ENCODE data around the gene PLXNA4. TPM values are rescaled to one million over a fixed set of nuclear protein-coding genes. Genes with fewer than 3 reads are reported as not detected.

The PLXNA4 gene
- total RNA-seq, 4 donors from 2014 or later, result 0.31 to 0.66 (median 0.43) TPM

GRCh38 chr7:132383962-132384361 is 192.3 kb downstream of the PLXNA4 start:
- ATAC-seq (no peak), DNase-seq (no peak)
- in situ Hi-C loops (cut with MboI; ENCODE audit: low sequenced_read_pairs in 4 of 4), result no loop called here
- TF ChIP-seq POLR2A (IDR thresholded peaks at IDR 0.05) (no peak), CTCF (IDR thresholded peaks at IDR 0.05 in 4 of 5, conservative IDR thresholded peaks at IDR 0.05 in 1 of 5) (no peak)
- no peak overlapping the region for H3K27ac ChIP-seq
- peaks cover 0 to 3% (median 0%) of the 10 kb centered on the region in 3 donors for H3K27me3 ChIP-seq
- intact Hi-C loops (cut with DNase I; ENCODE audit: low total_unique reads), result no loop called here
- H3K36me3 ChIP-seq, result no peaks in the 10 kb centered on the region
- H3K4me3 ChIP-seq, result no peak overlapping the region
- H3K9me3 ChIP-seq, result no peaks in the 10 kb centered on the region
- peaks cover 4 to 9% of the 10 kb centered on the region in 2 donors for H3K4me1 ChIP-seq

GRCh38 chr7:132381742-132382472 is 194.4 kb downstream of the PLXNA4 start:
- no peak for DNase-seq
- H3K27me3 ChIP-seq, result peaks cover 0 to 3% (median 0%) of the 10 kb centered on the region in 3 donors
- no peak overlapping the region for H3K27ac ChIP-seq
- no peaks in the 10 kb centered on the region for H3K9me3 ChIP-seq
- H3K4me3 ChIP-seq, result no peak overlapping the region
- TF ChIP-seq CTCF (IDR thresholded peaks at IDR 0.05 in 4 of 5, conservative IDR thresholded peaks at IDR 0.05 in 1 of 5), result no peak
- TF ChIP-seq POLR2A (IDR thresholded peaks at IDR 0.05), result no peak
- peaks cover 4 to 9% of the 10 kb centered on the region in 2 donors for H3K4me1 ChIP-seq
- intact Hi-C loops (cut with DNase I; ENCODE audit: low total_unique reads) (no loop called here), in situ Hi-C loops (cut with MboI; ENCODE audit: low sequenced_read_pairs in 4 of 4) (no loop called here)
- no peak for ATAC-seq
- no peaks in the 10 kb centered on the region for H3K36me3 ChIP-seq

GRCh38 chr7:132380059-132380458 is 196.2 kb downstream of the PLXNA4 start:
- in situ Hi-C loops (cut with MboI; ENCODE audit: low sequenced_read_pairs in 4 of 4) (no loop called here), intact Hi-C loops (cut with DNase I; ENCODE audit: low total_unique reads) (no loop called here)
- H3K27ac ChIP-seq, result no peak overlapping the region
- no peak overlapping the region for H3K4me3 ChIP-seq
- TF ChIP-seq CTCF (IDR thresholded peaks at IDR 0.05 in 4 of 5, conservative IDR thresholded peaks at IDR 0.05 in 1 of 5), result no peak
- TF ChIP-seq POLR2A (IDR thresholded peaks at IDR 0.05), result no peak
- H3K9me3 ChIP-seq, result no peaks in the 10 kb centered on the region
- DNase-seq (peak in 1 of 2 donors; percentile 17), ATAC-seq (peak; percentile 41 to 50)
- no peaks in the 10 kb centered on the region for H3K36me3 ChIP-seq
- H3K27me3 ChIP-seq, result peaks cover 0 to 3% (median 0%) of the 10 kb centered on the region in 3 donors
- no peaks in the 10 kb centered on the region for H3K4me1 ChIP-seq

GRCh38 chr7:132379292-132379691 is 197.0 kb downstream of the PLXNA4 start:
- Histone ChIP-seq H3K36me3 (no peaks in the 10 kb centered on the region), H3K27me3 (peaks cover 0 to 3% (median 0%) of the 10 kb centered on the region in 3 donors), H3K27ac (no peak overlapping the region), H3K9me3 (no peaks in the 10 kb centered on the region), H3K4me1 (no peaks in the 10 kb centered on the region), H3K4me3 (no peak overlapping the region)
- no peak for TF ChIP-seq CTCF (IDR thresholded peaks at IDR 0.05 in 4 of 5, conservative IDR thresholded peaks at IDR 0.05 in 1 of 5)
- no peak for TF ChIP-seq POLR2A (IDR thresholded peaks at IDR 0.05)
- intact Hi-C loops (cut with DNase I; ENCODE audit: low total_unique reads) (no loop called here), in situ Hi-C loops (cut with MboI; ENCODE audit: low sequenced_read_pairs in 4 of 4) (no loop called here)
- ATAC-seq (no peak), DNase-seq (no peak)
